Endothelial cell of umbilical vein (primary cell): ENCODE data around the gene PRR20E.

ENCODE experiments used
- EZH2 ChIP-seq: IDR thresholded peaks from 2 replicates; pipeline ENCODE4 v1.6.1; 2012; ENCODE audit warnings: borderline replicate concordance, low read depth, mild to moderate bottlenecking, moderate library complexity, low read length, inconsistent platforms; ENCODE audit not compliant: severe bottlenecking
- FOS ChIP-seq: IDR thresholded peaks from 2 replicates; pipeline ENCODE4 v1.6.1; 2011; ENCODE audit warnings: mild to moderate bottlenecking, low read length, moderate library complexity, borderline replicate concordance; ENCODE audit not compliant: insufficient read depth
- GATA2 ChIP-seq: IDR thresholded peaks from 2 replicates; pipeline ENCODE4 v1.7.0; 2011; ENCODE audit warnings: low read depth, mild to moderate bottlenecking, moderate library complexity, mixed read lengths, low read length; ENCODE audit not compliant: insufficient read length, insufficient read depth
- JUN ChIP-seq: IDR thresholded peaks from 2 replicates; pipeline ENCODE4 v1.6.1; 2011; ENCODE audit warnings: borderline replicate concordance, low read depth; ENCODE audit not compliant: insufficient read length, insufficient read depth
- MYC ChIP-seq: IDR thresholded peaks from one replicate; pipeline ENCODE4 v1.6.1; 2011; ENCODE audit warnings: mild to moderate bottlenecking, low read depth, low read length
- POLR2A ChIP-seq: IDR thresholded peaks from 2 replicates; pipeline ENCODE4 v1.6.1; 2012; ENCODE audit warnings: low read depth, mild to moderate bottlenecking, control low read depth, low read length
- POLR2AphosphoS5 ChIP-seq: IDR thresholded peaks from 2 replicates; pipeline ENCODE4 v1.6.1; 2012; ENCODE audit warnings: low read depth, mild to moderate bottlenecking, control low read depth, low read length, moderate library complexity; ENCODE audit not compliant: insufficient read depth
- TF ChIP-seq, protein P1 (sequence below), 2 donors: IDR thresholded peaks; 1 replicate in 1 of 2; 2 replicates in 1 of 2; pipeline ENCODE4 v1.5.1; 2011; ENCODE audit warnings: low read length in 2 of 2, mild to moderate bottlenecking in 2 of 2, moderate library complexity in 2 of 2, control low read depth in 1 of 2, inconsistent platforms in 1 of 2, low read depth in 1 of 2; ENCODE audit not compliant: insufficient read depth in 1 of 2; ENCODE audit errors: extremely low read depth in 1 of 2
- TF ChIP-seq, protein P2 (sequence below): IDR thresholded peaks from 2 replicates; pipeline ENCODE4 v1.6.1; 2011; ENCODE audit not compliant: insufficient read depth, insufficient read length

DNA sequence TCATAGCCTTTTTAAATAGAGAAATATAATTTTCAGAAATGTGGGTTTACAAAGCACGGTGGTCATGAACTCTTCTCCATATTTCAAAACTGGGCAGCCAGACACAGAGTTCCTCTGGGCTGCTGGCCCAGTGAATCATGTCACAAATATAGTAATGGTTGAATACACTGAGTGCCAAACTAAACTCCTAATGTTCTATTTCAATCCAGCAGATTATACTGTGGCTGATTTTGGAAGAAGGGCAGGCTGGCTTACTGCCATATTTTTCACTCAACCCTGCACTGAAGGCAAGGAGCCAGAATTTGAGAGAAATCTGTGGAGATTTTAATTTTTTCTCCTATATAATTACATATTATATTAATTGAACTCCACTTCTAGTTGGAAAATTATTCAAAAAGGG lies 43.3 kb upstream of the PRR20E start:
- TF ChIP-seq, protein P1, sequence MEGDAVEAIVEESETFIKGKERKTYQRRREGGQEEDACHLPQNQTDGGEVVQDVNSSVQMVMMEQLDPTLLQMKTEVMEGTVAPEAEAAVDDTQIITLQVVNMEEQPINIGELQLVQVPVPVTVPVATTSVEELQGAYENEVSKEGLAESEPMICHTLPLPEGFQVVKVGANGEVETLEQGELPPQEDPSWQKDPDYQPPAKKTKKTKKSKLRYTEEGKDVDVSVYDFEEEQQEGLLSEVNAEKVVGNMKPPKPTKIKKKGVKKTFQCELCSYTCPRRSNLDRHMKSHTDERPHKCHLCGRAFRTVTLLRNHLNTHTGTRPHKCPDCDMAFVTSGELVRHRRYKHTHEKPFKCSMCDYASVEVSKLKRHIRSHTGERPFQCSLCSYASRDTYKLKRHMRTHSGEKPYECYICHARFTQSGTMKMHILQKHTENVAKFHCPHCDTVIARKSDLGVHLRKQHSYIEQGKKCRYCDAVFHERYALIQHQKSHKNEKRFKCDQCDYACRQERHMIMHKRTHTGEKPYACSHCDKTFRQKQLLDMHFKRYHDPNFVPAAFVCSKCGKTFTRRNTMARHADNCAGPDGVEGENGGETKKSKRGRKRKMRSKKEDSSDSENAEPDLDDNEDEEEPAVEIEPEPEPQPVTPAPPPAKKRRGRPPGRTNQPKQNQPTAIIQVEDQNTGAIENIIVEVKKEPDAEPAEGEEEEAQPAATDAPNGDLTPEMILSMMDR (IDR thresholded peaks at IDR 0.05; ENCODE audit: extremely low read depth in 1 of 2, insufficient read depth in 1 of 2, low read depth in 1 of 2, low read length in 2 of 2): no peak
- no peak for TF ChIP-seq POLR2AphosphoS5
- TF ChIP-seq EZH2: no peak
- no peak for TF ChIP-seq POLR2A
- no peak for TF ChIP-seq FOS
- TF ChIP-seq JUN: no peak
- TF ChIP-seq, protein P2, sequence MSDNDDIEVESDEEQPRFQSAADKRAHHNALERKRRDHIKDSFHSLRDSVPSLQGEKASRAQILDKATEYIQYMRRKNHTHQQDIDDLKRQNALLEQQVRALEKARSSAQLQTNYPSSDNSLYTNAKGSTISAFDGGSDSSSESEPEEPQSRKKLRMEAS: no peak
- TF ChIP-seq MYC: no peak
- TF ChIP-seq GATA2: no peak
